SIG-M5 (cell line): ENCODE measurements around the gene C1orf226.

Source experiments
- DNase-seq: peaks from one replicate; lab custom pipeline; 2025; lab: John Stamatoyannopoulos, UW

Gene C1orf226

GRCh38 chr1:162365284-162366020 lies 16.1 kb upstream of the C1orf226 start:
- no peak for DNase-seq

- no peak for DNase-seq
Measured at GRCh38 chr1:162366149-162366548, 15.4 kb upstream of the C1orf226 start.

GRCh38 chr1:162366671-162367070 lies 14.9 kb upstream of the C1orf226 start:
- no peak for DNase-seq

- no peak for DNase-seq
Measured at GRCh38 chr1:162367073-162367472, 14.5 kb upstream of the C1orf226 start.

- DNase-seq: no peak
Measured at GRCh38 chr1:162367772-162368171, 13.8 kb upstream of the C1orf226 start.

GRCh38 chr1:162368451-162368850 lies 13.1 kb upstream of the C1orf226 start:
- no peak for DNase-seq

GRCh38 chr1:162369571-162369970 lies 12.0 kb upstream of the C1orf226 start:
- DNase-seq: no peak

- DNase-seq: no peak
Measured at GRCh38 chr1:162370161-162370560, 11.4 kb upstream of the C1orf226 start.

GRCh38 chr1:162370721-162371120 lies 10.8 kb upstream of the C1orf226 start:
- DNase-seq: no peak

- DNase-seq: no peak
Measured at GRCh38 chr1:162371611-162372010, 9.9 kb upstream of the C1orf226 start.

- no peak for DNase-seq
Measured at GRCh38 chr1:162372159-162373071, 9.1 kb upstream of the C1orf226 start.

- DNase-seq: no peak
Measured at GRCh38 chr1:162373072-162373427, 8.5 kb upstream of the C1orf226 start.

GRCh38 chr1:162373541-162374260 lies 7.8 kb upstream of the C1orf226 start:
- DNase-seq: no peak

- DNase-seq: no peak
Measured at GRCh38 chr1:162374406-162374805, 7.1 kb upstream of the C1orf226 start.

GRCh38 chr1:162375463-162375862 lies 6.1 kb upstream of the C1orf226 start:
- no peak for DNase-seq

GRCh38 chr1:162376691-162377090 lies 4.8 kb upstream of the C1orf226 start, which contains the start of gene SPATA46:
SPATA46 (minus strand) TSS chr1:162376854; CDS start chr1:162376790, 64 bp downstream.
- no peak for DNase-seq

GRCh38 chr1:162380061-162380846 lies 1.3 kb upstream of the C1orf226 start:
- DNase-seq: no peak

- DNase-seq: no peak
Measured at GRCh38 chr1:162381941-162382750, 618 bp downstream of the C1orf226 start.

GRCh38 chr1:162383091-162383490 lies 1.6 kb downstream of the C1orf226 start:
- no peak for DNase-seq

- no peak for DNase-seq
Measured at GRCh38 chr1:162383516-162383915, 2.0 kb downstream of the C1orf226 start.

GRCh38 chr1:162384116-162384515 lies 2.6 kb downstream of the C1orf226 start:
- DNase-seq: no peak
